GM12878 (cell line): ENCODE measurements around the gene MSRB1. TPM values are rescaled to one million over a fixed set of nuclear protein-coding genes. Genes with fewer than 3 reads are reported as not detected.

Experiments used
- BHLHE40 ChIP-seq, 2 experiments: fragments of 450-650 bp in 1 of 2; IDR thresholded peaks; 2 replicates each; pipeline ENCODE4 v1.6.1; 2011 to 2017; ENCODE audit warnings: low read depth in 2 of 2, borderline replicate concordance in 1 of 2, improper control_type of control experiment in 1 of 2, low read length in 1 of 2, mild to moderate bottlenecking in 1 of 2
- EGR1 ChIP-seq, 2 experiments: IDR thresholded peaks; 1 replicate in 1 of 2; 2 replicates in 1 of 2; pipeline ENCODE4 v1.6.1; 2011 to 2012; ENCODE audit warnings: low read depth in 2 of 2, low read length in 2 of 2, borderline replicate concordance in 1 of 2, mild to moderate bottlenecking in 1 of 2, moderate library complexity in 1 of 2
- HDGF ChIP-seq: fragments of 450-650 bp; IDR thresholded peaks from 2 replicates; pipeline ENCODE4 v1.6.1; 2016; ENCODE audit warnings: antibody characterized with exemption
- MXI1 ChIP-seq: fragments of 150-350 bp; IDR thresholded peaks from 2 replicates; pipeline ENCODE4 v1.6.1; 2011; ENCODE audit warnings: low read depth, mild to moderate bottlenecking, inconsistent platforms, low read length, improper control_type of control experiment
- POLR2AphosphoS2 ChIP-seq: IDR thresholded peaks from 2 replicates; pipeline ENCODE4 v1.6.1; 2011; ENCODE audit warnings: low read depth, mild to moderate bottlenecking, low read length, improper control_type of control experiment, moderate library complexity
- RB1 ChIP-seq: fragments of 450-650 bp; formaldehyde crosslinking; IDR thresholded peaks from 2 replicates; pipeline ENCODE4 v1.6.1; 2017; ENCODE audit warnings: mild to moderate bottlenecking, borderline replicate concordance
- RBBP5 ChIP-seq: fragments of 200-600 bp; sonication (generic); conservative IDR thresholded peaks from 2 replicates; pipeline ENCODE4 v1.6.1; 2016
- RCOR1 ChIP-seq: conservative IDR thresholded peaks from 2 replicates; pipeline ENCODE4 v1.6.1; 2012; ENCODE audit warnings: low read depth, low read length, improper control_type of control experiment
- SIN3A ChIP-seq: IDR thresholded peaks from 2 replicates; pipeline ENCODE4 v1.6.1; 2012; ENCODE audit warnings: low read depth, low read length, improper control_type of control experiment
- SMAD1 ChIP-seq: fragments of 450-650 bp; IDR thresholded peaks from 2 replicates; pipeline ENCODE4 v1.6.1; 2018; ENCODE audit warnings: mild to moderate bottlenecking, low read depth; ENCODE audit not compliant: partially characterized antibody
- SREBF1 ChIP-seq: IDR thresholded peaks from 2 replicates; pipeline ENCODE4 v1.6.1; 2012; ENCODE audit warnings: mild to moderate bottlenecking, low read length
- TBL1XR1 ChIP-seq: IDR thresholded peaks from 2 replicates; pipeline ENCODE4 v1.6.1; 2012; ENCODE audit warnings: low read depth, low read length, improper control_type of control experiment
- ZNF24 ChIP-seq: fragments of 450-650 bp; IDR thresholded peaks from 2 replicates; pipeline ENCODE4 v1.6.1; 2017; ENCODE audit warnings: antibody characterized with exemption, mild to moderate bottlenecking
- ZSCAN29 ChIP-seq: fragments of 450-650 bp; IDR thresholded peaks from 2 replicates; pipeline ENCODE4 v1.6.1; 2017; ENCODE audit warnings: mild to moderate bottlenecking, moderate library complexity
- polyA plus RNA-seq, 11 experiments: library from polyadenylated mRNA; depleted of rRNA in 4 of 11; unstranded in 6 of 11; stranded (reverse) in 5 of 11; fragments of >200 nt; fragmentation: Nextera tagmentation in 4 of 11; fragmentation: Illumina TruSeq in 1 of 11; extraction: Ambion mirVana in 4 of 11; extraction: Trizol in 1 of 11; gene quantifications; 1 replicate in 1 of 11; 2 replicates in 10 of 11; pipeline versions ENCODE4 v1.2.1 to v1.2.3, GENCODE V29; 2011 to 2016; ENCODE audit warnings: inconsistent platforms in 2 of 11, missing spikeins in 2 of 11, low read depth in 1 of 11
- total RNA-seq, 4 experiments: library from RNA; depleted of rRNA in 3 of 4; stranded (reverse); fragments of >200 nt in 3 of 4; fragmentation: Illumina TruSeq in 1 of 4; extraction: Trizol in 1 of 4; gene quantifications; 2 replicates each; pipeline versions ENCODE4 v1.2.1 to v1.2.3, GENCODE V29; 2013 to 2021
- TF ChIP-seq, protein P1 (sequence below): fragments of 450-650 bp; formaldehyde crosslinking; IDR thresholded peaks from 2 replicates; pipeline ENCODE4 v1.4.0; 2020; ENCODE audit warnings: mild to moderate bottlenecking, moderate library complexity
- TF ChIP-seq, protein P2 (sequence below): fragments of 450-650 bp; IDR thresholded peaks from 2 replicates; pipeline ENCODE4 v1.6.1; 2016; ENCODE audit warnings: mild to moderate bottlenecking, moderate library complexity, borderline replicate concordance

The MSRB1 gene
- total and polyA plus RNA-seq, 10 of the 15 experiments (the other 5 are each of a cell fraction or from before 2014, with no cell fraction given) = 5.1 to 48.6 (median 25.7) TPM

DNA sequence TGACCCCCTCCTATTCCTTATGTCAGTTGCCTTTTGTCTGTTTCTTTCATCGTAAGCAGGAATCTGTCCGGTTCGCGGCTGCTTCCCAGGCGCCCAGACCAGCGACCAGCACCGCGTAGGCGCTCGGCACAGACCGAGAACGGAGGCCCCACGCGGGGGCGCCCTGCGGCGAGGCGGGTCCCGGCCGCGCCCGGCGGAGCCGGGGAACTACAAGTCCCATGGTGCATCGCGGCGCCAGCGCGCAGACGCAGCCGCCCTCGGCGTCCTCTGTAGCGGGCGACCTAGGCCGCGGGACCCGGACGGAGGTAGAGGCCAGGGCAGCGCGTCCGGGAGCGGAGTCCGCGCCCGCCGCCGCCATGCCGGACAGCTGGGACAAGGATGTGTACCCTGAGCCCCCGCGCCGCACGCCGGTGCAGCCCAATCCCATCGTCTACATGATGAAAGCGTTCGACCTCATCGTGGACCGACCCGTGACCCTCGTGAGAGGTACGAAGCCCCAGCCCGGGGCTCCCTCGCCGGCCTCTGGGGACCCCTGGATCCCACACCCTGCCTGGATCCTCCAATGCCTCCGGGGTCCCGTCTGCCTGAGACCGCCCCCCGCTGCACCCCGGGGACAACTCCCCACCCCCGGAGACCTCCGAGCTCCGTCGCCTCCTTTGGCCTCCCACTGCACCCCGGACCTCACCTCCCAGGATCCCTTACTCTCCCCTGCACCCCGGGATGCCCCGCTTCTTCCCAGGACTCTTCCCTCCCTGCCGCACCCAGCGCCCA, 16.5 kb upstream of the MSRB1 start, which contains the start of gene NDUFB10 (continued):
- TF ChIP-seq RCOR1 = no peak
- peak; percentile 77 for TF ChIP-seq POLR2AphosphoS2
- TF ChIP-seq MXI1 = peak; percentile 57
- TF ChIP-seq TBL1XR1 = peak; percentile 66; the same call in 1 of the 2 replicates
- peak; percentile 33; the same call in 1 of the 2 replicates for TF ChIP-seq ZNF24
- TF ChIP-seq RBBP5 = no peak
- no peak for TF ChIP-seq SMAD1
- 0 out of 2 replicates have a peak, but pooled peaks have one; percentile 20 for TF ChIP-seq ZSCAN29
- TF ChIP-seq EGR1 (IDR thresholded peaks at IDR 0.05; ENCODE audit: borderline replicate concordance in 1 of 2, low read depth in 2 of 2, low read length in 2 of 2) = peak in 1 of 2 experiments; percentile 86; a peak in 2 of 3 replicates
- peak; percentile 27; the same call in 1 of the 2 replicates for TF ChIP-seq SIN3A
- TF ChIP-seq SREBF1 = peak; percentile 62
- peak; percentile 24 to 72; a peak in 2 of 4 replicates for TF ChIP-seq BHLHE40 (IDR thresholded peaks at IDR 0.05; ENCODE audit: borderline replicate concordance in 1 of 2, low read depth in 2 of 2, low read length in 1 of 2)
- TF ChIP-seq, protein P1, sequence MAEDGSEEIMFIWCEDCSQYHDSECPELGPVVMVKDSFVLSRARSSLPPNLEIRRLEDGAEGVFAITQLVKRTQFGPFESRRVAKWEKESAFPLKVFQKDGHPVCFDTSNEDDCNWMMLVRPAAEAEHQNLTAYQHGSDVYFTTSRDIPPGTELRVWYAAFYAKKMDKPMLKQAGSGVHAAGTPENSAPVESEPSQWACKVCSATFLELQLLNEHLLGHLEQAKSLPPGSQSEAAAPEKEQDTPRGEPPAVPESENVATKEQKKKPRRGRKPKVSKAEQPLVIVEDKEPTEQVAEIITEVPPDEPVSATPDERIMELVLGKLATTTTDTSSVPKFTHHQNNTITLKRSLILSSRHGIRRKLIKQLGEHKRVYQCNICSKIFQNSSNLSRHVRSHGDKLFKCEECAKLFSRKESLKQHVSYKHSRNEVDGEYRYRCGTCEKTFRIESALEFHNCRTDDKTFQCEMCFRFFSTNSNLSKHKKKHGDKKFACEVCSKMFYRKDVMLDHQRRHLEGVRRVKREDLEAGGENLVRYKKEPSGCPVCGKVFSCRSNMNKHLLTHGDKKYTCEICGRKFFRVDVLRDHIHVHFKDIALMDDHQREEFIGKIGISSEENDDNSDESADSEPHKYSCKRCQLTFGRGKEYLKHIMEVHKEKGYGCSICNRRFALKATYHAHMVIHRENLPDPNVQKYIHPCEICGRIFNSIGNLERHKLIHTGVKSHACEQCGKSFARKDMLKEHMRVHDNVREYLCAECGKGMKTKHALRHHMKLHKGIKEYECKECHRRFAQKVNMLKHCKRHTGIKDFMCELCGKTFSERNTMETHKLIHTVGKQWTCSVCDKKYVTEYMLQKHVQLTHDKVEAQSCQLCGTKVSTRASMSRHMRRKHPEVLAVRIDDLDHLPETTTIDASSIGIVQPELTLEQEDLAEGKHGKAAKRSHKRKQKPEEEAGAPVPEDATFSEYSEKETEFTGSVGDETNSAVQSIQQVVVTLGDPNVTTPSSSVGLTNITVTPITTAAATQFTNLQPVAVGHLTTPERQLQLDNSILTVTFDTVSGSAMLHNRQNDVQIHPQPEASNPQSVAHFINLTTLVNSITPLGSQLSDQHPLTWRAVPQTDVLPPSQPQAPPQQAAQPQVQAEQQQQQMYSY (CRISPR knock-in tag) = no peak
- TF ChIP-seq, protein P2, sequence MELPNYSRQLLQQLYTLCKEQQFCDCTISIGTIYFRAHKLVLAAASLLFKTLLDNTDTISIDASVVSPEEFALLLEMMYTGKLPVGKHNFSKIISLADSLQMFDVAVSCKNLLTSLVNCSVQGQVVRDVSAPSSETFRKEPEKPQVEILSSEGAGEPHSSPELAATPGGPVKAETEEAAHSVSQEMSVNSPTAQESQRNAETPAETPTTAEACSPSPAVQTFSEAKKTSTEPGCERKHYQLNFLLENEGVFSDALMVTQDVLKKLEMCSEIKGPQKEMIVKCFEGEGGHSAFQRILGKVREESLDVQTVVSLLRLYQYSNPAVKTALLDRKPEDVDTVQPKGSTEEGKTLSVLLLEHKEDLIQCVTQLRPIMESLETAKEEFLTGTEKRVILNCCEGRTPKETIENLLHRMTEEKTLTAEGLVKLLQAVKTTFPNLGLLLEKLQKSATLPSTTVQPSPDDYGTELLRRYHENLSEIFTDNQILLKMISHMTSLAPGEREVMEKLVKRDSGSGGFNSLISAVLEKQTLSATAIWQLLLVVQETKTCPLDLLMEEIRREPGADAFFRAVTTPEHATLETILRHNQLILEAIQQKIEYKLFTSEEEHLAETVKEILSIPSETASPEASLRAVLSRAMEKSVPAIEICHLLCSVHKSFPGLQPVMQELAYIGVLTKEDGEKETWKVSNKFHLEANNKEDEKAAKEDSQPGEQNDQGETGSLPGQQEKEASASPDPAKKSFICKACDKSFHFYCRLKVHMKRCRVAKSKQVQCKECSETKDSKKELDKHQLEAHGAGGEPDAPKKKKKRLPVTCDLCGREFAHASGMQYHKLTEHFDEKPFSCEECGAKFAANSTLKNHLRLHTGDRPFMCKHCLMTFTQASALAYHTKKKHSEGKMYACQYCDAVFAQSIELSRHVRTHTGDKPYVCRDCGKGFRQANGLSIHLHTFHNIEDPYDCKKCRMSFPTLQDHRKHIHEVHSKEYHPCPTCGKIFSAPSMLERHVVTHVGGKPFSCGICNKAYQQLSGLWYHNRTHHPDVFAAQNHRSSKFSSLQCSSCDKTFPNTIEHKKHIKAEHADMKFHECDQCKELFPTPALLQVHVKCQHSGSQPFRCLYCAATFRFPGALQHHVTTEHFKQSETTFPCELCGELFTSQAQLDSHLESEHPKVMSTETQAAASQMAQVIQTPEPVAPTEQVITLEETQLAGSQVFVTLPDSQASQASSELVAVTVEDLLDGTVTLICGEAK = no peak
- TF ChIP-seq HDGF = no peak; the same call in 1 of the 2 replicates
- peak; percentile 88; the same call in 1 of the 2 replicates for TF ChIP-seq RB1
